Adrenal gland (tissue), 5 donors: ENCODE results near the gene NR5A2.

Experiments
- POLR2A ChIP-seq, 2 donors: fragments of 450-650 bp; IDR thresholded peaks; one replicate each; pipeline ENCODE4 v1.6.1; 2017; ENCODE audit warnings: antibody characterized with exemption in 2 of 2, mild to moderate bottlenecking in 2 of 2, moderate library complexity in 1 of 2
- TF ChIP-seq, protein P1 (sequence below), 6 experiments: fragments of 450-650 bp in 4 of 6; fragments of 200-600 bp in 2 of 6; sonication (generic) in 1 of 6; IDR thresholded peaks; 1 replicate in 5 of 6; 2 replicates in 1 of 6; pipeline versions ENCODE4 v1.5.1 to v1.8.0; 2016 to 2021; ENCODE audit warnings: antibody characterized with exemption in 6 of 6, mild to moderate bottlenecking in 2 of 6, moderate library complexity in 1 of 6
- donor health status: DM: no; HTN: no; CAD: no.

GRCh38 chr1:200079232-200079940 is 51.9 kb downstream of the NR5A2 start:
- TF ChIP-seq, protein P1, sequence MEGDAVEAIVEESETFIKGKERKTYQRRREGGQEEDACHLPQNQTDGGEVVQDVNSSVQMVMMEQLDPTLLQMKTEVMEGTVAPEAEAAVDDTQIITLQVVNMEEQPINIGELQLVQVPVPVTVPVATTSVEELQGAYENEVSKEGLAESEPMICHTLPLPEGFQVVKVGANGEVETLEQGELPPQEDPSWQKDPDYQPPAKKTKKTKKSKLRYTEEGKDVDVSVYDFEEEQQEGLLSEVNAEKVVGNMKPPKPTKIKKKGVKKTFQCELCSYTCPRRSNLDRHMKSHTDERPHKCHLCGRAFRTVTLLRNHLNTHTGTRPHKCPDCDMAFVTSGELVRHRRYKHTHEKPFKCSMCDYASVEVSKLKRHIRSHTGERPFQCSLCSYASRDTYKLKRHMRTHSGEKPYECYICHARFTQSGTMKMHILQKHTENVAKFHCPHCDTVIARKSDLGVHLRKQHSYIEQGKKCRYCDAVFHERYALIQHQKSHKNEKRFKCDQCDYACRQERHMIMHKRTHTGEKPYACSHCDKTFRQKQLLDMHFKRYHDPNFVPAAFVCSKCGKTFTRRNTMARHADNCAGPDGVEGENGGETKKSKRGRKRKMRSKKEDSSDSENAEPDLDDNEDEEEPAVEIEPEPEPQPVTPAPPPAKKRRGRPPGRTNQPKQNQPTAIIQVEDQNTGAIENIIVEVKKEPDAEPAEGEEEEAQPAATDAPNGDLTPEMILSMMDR (IDR thresholded peaks at IDR 0.05): no peak
- no peak for TF ChIP-seq POLR2A (IDR thresholded peaks at IDR 0.05)
